Dermis blood vessel endothelial cell (primary cell): Measurements from ENCODE around the gene DCDC2C. TPM values are rescaled to one million over a fixed set of nuclear protein-coding genes. Genes with fewer than 3 reads are reported as not detected.
A peak's percentile ranks its signal among the peaks of the same experiment; 100 is the strongest.

Experiments used
- DNase-seq: peaks from one replicate; pipeline ENCODE4 v3.0.0; 2010
- total RNA-seq: library from RNA; depleted of rRNA; stranded (reverse); fragments of >200 nt; gene quantifications from 2 replicates; pipeline ENCODE4 v1.2.3, GENCODE V29; 2014

Gene DCDC2C
- total RNA-seq, 1 donor from 2014 or later = under 0.01 TPM

- no peak for DNase-seq
Measured at GRCh38 chr2:3674066-3674845, 29.1 kb upstream of the DCDC2C start.

DNA sequence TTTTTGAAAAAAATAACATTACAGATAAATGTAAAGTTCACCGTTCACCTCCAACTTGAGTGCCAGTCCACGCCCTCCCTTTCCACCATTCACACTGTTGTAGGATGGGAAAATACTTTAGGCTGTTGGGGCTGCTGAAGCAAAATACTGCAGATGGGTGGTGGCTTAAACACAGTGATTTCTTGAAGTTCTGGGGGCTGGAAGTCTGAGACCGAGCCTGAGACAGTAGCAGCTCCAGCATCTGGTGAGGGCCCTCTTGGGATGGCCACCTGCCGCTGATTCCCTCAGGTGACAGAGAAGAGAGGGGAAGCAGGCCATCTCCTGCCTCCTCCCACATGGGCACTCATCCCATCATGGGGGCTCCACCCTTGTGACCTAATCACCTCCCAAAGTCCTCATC, 27.7 kb upstream of the DCDC2C start:
- DNase-seq = no peak

DNA sequence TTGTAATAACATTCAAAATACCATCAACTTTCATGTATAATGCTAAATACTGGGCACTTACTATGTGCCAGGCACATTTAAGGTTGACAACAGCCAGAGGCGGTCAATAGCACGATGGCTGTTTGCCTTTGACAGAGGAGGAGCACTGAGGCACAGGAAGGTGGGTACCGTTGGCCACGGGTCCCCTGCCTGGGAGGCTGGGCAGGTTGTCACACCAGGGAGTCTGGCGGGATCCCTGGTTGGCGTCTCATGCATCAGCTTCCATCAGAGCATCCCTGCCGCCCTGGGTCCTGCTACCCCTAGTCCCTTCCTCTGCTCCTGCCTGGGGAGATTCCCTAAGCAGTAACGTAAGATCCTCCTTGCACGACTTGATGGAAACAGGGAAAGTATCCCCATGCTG, 25.9 kb upstream of the DCDC2C start:
- DNase-seq = no peak

- DNase-seq = no peak
Measured at GRCh38 chr2:3678212-3678611, 25.2 kb upstream of the DCDC2C start.

GRCh38 chr2:3679180-3679579, 24.2 kb upstream of the DCDC2C start:
- DNase-seq = no peak

DNA sequence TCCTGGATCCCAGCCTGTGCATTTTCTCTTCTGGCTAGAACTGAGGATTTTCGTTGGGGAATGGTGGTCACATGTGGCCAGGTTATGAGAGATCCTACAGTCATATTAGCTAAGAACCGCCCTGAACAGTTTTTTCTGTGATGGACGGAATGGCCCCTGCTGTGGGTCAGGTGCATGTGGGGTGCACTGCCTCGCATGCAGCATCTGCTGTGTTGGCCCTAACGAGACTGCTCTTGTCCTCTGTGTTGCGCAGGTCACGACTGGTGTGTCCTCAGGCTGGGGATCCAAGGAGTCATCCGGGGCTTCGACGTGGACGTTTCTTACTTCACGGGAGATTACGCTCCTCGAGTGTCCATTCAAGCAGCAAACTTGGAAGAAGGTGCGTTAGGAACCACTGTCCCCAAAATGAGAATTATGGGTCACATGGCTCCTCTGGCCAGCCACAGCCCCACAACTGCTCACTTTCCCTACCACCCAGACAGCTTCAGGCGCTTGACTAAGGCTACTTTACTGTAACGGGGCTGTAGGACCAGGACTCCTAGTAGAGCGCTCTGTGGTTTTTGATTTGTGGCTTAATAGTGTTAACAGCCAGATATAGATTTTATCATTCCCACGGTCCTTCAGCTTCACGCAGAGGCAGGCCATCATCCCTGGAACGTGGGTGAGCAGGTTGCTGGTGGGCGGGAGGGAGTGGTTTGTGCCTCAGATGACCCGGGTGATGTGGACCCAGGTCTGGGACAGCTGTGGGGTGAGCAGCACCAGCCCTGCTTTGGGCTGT, 23.6 kb upstream of the DCDC2C start:
- DNase-seq = no peak

DNA sequence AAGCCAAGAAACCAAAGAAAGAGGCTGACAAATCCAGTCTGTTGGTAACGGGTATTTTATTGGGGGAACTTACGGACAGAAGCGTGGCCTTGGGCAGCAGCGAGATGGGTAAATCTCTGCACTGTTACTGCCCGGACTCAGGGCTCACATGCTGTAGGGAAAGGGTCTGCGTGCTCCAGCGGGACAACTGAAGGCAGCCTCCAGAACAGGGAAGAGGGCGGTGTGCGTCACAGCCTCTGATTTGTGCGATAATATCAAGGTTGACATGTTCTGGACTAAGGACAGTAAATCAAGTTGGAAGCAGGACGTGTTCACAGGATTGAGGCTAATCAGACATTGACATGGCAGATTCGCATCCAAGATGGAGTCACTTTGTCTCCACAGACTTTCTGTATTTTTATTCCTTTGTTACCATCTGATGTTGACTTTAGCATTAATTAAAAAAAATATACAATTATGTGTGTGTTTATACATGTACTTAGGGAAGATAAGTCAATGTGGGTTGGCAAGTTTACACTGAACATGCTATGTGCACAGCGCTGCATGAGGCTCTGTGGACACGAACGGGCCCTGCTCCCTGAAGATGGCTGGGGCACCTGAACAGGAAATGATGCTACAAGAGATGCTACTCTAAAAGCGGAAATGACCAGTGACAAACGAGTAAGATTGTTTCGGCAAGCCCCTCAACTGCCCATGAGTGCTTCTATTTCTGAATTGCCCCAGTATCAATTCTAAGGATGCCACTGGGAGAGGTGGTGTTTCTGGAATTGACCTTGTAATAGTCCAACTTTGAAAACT, 22.6 kb upstream of the DCDC2C start:
- DNase-seq = no peak

DNA sequence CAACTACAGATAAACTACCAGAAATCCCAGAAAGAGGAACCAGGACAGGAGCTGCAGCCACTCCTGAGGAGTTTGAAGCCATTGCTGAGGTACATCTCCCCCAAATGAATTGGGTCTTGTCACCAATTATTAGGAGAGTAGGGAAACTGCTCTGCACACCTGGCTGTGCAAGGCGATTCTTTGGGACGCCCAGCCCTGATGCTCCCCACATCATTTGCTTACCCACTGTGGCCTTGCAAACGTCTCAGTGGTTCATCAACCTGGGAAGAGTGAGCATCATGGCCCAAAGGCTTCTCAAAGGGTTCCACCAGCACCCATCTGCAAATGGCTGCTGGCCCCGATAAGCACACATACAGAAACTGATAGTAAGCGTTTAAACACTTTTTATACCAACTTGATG, 21.8 kb upstream of the DCDC2C start:
- no peak for DNase-seq

DNA sequence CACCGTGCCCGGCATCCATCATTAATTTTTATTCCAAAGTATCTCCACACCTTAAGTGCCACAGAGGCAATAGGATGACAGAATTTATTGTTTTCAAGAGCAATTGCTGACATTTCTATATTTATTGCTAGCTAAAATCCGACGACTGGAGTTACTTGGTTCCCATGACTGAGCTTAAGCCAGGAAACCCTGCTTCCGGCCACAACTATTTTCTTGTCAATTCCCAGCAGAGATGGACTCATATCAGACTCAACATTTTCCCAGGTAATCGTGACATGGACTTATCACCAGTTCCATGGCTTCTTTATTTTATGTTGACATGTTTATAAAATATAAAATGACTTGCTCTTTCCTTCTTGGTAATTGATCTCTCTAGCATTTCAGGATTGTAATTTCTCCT, 20.6 kb upstream of the DCDC2C start:
- DNase-seq = no peak

DNA sequence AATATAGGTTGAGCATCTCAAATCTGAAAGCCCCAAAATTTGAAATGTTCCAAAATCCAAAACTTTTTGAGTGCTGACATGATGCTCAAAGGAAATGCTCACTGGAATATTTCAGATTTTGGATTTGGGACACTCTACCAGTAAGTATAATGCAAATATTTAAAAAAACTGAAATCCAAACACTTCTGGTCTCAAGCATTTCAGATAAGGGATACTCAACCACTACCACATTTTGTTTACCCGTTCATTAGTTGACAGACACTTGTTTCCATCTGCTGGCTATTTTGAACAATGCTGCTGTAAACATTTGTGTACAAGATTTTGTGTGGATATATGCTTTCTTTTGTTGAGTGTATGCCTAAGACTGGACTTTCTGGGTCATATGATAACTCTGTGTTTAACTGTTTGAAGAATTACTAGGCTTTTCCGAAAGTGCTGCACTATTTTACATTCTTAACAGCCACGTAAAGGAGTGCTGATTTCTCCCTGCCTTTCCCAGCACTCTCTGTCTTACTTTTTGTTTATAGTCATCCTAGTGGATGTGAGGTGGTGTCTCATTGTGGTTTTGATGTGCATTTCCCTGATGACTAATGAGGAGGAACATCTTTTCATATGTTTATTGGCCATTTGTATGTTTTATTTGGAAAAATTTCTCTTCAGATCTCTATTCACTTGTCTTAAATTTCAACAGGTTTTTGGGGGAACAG, 19.5 kb upstream of the DCDC2C start:
- no peak for DNase-seq

- no peak for DNase-seq
Measured at GRCh38 chr2:3689998-3690748, 13.2 kb upstream of the DCDC2C start.

DNA sequence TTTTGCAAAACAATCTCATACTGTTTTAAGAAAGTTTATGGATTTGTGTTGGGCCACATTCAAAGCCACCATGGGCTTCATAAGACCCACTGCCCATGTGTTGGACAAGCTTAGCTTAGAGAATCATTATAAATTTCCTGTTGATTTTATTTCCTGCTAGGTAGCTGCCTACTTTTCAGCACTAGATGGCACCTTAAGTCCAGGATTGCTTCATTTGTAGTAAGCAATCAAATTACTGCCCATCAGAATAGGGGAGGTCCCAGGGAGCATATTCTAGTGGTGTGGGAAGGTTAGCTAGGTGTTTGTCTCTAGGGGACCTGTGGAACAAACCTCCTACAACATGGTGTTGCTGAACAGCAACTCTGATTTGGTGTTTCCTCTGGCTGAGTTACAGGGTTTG, 11.0 kb upstream of the DCDC2C start:
- peak; percentile 50 for DNase-seq

DNA sequence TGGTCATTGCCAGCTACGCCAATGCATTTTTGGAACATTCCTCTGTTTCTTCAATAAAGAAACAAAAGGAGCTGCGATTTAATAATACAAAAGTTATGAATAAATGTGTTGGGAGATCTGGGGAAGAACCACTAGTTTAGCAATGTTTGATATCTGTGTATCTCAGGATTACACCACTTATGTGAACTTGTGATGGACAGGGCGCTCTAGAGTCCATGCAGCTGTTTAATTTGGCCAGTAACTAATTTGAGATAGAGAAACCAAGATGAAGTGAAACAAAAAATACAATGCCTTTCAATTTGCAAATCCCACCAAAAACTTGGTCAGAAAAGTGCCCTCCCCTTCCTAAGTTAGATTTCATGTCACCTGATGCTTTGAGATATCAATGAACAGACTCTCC, 6.8 kb upstream of the DCDC2C start:
- DNase-seq = no peak

GRCh38 chr2:3701071-3701470, 2.3 kb upstream of the DCDC2C start:
- no peak for DNase-seq

DNA sequence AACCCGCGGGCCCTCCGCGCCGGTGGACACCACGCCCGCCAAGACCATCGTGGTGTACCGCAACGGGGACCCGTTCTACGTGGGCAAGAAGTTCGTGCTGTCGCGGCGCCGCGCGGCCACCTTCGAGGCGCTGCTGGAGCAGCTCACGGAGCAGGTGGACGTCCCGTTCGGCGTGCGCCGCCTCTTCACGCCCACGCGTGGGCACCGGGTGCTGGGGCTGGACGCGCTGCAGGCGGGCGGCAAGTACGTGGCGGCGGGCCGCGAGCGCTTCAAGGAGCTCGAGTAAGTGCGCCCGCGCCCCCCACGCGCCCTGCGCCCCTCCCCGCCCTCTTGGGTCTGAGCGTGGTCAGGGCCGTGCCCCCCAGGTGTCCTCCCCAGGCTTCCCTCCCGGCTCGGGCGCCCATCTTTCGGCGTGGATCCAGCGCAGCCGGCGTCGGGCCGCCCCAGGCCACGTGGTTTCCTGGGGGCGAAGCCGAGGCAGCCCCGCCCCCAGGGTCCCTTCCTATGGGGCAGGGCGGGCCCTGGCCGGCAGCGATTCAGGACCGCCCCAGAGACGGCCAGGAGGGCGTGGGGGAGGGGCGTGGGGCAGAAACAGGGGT, 481 bp downstream of the DCDC2C start:
- DNase-seq = no peak

DNA sequence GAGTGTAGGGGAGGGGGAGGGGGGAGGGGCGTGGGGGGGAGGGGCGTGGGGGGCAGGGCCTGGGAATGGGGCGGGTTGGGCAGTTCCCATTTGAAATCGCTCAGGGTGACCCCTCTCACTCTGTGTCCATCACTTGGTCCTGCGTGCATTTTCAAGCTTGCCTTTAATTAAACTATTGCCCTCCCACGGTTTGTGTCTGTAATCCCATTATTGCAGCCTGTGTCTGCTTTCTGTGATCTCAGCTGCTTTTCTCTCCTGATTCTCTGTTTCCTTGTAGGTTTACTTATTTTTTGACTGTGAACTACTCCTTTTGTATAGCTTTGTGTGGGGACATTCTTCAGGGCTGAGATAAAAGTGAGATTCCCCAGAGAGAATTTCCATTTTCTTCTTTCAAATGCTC, 1.3 kb downstream of the DCDC2C start:
- DNase-seq = no peak

DNA sequence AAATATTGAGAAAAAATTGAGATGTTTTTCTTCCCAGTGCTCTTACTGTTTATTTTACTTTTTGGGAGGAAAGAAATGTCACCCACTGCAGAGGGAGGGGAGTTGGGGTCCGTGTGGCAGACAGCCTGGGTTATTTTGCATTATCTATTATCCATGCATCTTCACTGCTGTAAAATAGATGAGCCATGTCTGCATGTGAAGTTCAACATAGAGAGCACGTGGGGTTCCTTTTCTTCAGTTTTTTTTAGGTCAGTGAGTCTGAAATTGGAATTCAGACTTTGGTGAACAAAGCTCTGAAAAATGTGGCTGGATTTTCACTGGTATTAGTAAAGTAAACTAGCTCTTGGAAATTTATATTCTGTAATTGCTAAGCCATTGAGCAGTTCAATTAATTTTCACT, 2.4 kb downstream of the DCDC2C start:
- no peak for DNase-seq

- no peak for DNase-seq
Measured at GRCh38 chr2:3706892-3707291, 3.5 kb downstream of the DCDC2C start.

- no peak for DNase-seq
Measured at GRCh38 chr2:3708576-3708975, 5.2 kb downstream of the DCDC2C start.

DNA sequence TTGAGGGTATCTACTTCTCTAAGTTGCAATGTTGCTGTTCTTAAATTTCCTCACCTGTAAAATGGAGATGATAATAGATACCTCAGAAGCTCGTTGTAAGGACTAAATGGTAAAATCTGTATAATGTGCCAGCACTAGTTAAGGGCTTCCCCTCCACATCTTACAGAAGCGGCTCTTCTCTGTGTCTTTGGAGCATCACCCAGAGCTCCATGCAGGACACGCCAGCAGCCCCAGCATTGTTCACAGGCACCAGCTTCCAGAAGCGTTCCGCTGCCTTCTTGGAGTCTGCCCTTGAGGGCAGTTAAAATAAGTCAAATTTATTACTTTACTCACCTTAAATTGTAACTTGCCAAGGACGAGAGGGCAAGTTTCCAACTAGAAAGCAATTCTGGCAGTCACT, 5.8 kb downstream of the DCDC2C start:
- DNase-seq = no peak

DNA sequence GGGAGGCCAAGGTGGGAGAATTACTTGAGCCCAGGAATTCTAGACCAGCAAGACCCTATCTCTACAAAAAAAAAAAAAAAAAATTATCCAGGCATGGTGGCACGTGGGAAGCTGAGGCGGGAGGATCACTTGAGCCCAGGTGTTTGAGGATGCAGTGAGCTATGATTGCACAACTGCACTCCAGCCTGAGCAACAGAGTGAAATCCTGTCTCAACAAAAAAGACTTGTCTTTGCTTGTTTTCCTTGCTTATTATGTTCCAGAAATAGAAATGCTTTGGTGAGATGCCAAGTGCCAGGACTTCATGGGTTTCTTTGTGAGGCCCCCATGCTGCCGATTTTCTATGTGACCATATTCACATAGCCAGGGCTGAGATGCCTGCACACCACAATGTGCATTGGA, 9.0 kb downstream of the DCDC2C start:
- DNase-seq = no peak
